Frontal cortex (tissue), 4 donors: ENCODE data around the gene GBGT1. TPM values are rescaled to one million over a fixed set of nuclear protein-coding genes. Genes with fewer than 3 reads are reported as not detected.

Experiments
- DNase-seq, 2 donors: peaks; one replicate each; pipeline ENCODE4 v3.0.0; 2012; ENCODE audit warnings: low spot score in 2 of 2
- FAIRE-seq: peaks from 2 replicates; lab custom pipeline; 2012; peaks lifted over from hg19 to GRCh38; lab: Jason Lieb, UNC
- total RNA-seq: library from RNA; depleted of rRNA; stranded (reverse); fragments of >200 nt; gene quantifications from one replicate; pipeline ENCODE4 v1.2.3, GENCODE V29; 2014
- donor health status: control.
- donor health status: control.
- donor health status: control.

GBGT1 gene
- total RNA-seq, 1 donor from 2014 or later, result 2.0 TPM

GRCh38 chr9:133167096-133167730 lies 3.5 kb upstream of the GBGT1 start:
- FAIRE-seq (no peak), DNase-seq (no peak)

GRCh38 chr9:133166392-133166791 lies 2.7 kb upstream of the GBGT1 start:
- DNase-seq, result no peak
- FAIRE-seq, result no peak

GRCh38 chr9:133165452-133165730 lies 1.7 kb upstream of the GBGT1 start:
- no peak for FAIRE-seq
- DNase-seq, result no peak

GRCh38 chr9:133164191-133164590 lies 477 bp upstream of the GBGT1 start:
- DNase-seq, result no peak
- no peak for FAIRE-seq

- DNase-seq (no peak), FAIRE-seq (no peak)
Measured at GRCh38 chr9:133162861-133163503, 732 bp downstream of the GBGT1 start.

- DNase-seq (no peak), FAIRE-seq (no peak)
Measured at GRCh38 chr9:133161547-133161950, 2.2 kb downstream of the GBGT1 start.

GRCh38 chr9:133160742-133161546 lies 2.8 kb downstream of the GBGT1 start:
- FAIRE-seq (no peak), DNase-seq (peak; percentile 67 to 83)

- FAIRE-seq (no peak), DNase-seq (no peak)
Measured at GRCh38 chr9:133158695-133159094, 5.0 kb downstream of the GBGT1 start.

- FAIRE-seq (no peak), DNase-seq (no peak)
Measured at GRCh38 chr9:133155156-133155555, 8.6 kb downstream of the GBGT1 start.

- DNase-seq, result no peak
- FAIRE-seq, result no peak
Measured at GRCh38 chr9:133154097-133154989, 9.4 kb downstream of the GBGT1 start.

- DNase-seq (no peak), FAIRE-seq (no peak)
Measured at GRCh38 chr9:133153227-133154096, 10.3 kb downstream of the GBGT1 start.

- FAIRE-seq (no peak), DNase-seq (no peak)
Measured at GRCh38 chr9:133151601-133152525, 11.9 kb downstream of the GBGT1 start.

- DNase-seq (no peak), FAIRE-seq (no peak)
Measured at GRCh38 chr9:133151041-133151440, 12.7 kb downstream of the GBGT1 start.

GRCh38 chr9:133149130-133150015 lies 14.3 kb downstream of the GBGT1 start:
- DNase-seq, result peak; percentile 98

GRCh38 chr9:133148199-133149129 lies 15.2 kb downstream of the GBGT1 start:
- no peak for FAIRE-seq
- DNase-seq, result no peak

More at GRCh38 chr9:133149130-133150015, 14.3 kb downstream of the GBGT1 start:
- no peak for FAIRE-seq
